HUDEP-2 (cell line): Measurements from ENCODE around the gene PFKL.
"Not testable (repeated sequence)": the region's sequence is repeated elsewhere in the genome, so short reads cannot be mapped to it uniquely, and the experiment has no call there.

Source experiments
- DNase-seq, 76 experiments: peaks; one replicate each; lab custom pipeline; 2025; ENCODE audit not compliant: unreplicated experiment in 76 of 76; lab: John Stamatoyannopoulos, UW

The PFKL gene

DNA sequence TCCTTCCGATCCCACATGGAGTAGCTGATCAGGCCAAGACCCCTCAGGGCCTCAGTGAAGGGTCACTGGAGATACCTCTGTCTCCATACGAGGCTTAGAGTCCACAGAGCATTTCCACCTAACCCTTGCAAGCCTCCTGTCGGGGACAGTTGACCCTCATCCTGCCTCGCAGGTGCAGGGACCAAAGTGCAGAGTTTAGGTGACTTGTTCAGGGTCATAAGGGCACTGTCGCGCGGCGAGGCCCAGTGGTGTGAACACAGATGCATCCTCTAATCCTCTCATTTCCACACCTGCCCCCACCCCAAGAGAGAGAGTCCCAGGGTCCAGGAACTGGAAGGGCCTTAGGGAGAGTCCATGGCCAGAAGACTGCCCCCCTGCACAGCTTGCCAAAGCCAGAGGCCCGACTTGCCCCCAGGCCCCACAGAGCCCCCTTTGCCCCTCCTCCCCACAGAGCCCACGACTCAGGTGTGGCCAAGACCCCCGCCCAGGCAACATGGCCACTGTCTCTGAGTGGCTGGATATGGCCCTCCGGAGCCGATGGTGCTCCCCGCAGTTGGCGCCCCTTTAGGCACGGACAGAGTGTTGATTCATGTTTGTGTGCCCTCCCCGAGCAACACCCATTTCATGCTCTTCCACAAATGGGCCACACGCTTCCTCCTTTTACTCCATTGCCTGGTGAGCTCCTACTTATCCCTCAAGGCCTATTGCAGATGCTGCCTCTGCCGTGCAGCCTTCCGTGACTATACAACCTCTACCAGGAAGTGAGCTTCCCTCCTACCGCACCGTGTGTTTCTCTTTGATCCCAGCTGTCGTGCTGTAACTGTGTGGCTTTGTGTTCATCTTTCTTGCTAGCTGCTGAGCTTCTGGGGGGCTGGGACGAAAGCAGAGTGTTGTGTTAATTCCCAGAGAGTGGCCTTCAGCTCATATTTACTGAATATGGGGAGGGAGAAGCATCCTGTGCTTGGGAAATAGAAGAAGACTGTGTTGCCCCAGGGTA lies 55.2 kb downstream of the PFKL start:
- DNase-seq: no peak

DNA sequence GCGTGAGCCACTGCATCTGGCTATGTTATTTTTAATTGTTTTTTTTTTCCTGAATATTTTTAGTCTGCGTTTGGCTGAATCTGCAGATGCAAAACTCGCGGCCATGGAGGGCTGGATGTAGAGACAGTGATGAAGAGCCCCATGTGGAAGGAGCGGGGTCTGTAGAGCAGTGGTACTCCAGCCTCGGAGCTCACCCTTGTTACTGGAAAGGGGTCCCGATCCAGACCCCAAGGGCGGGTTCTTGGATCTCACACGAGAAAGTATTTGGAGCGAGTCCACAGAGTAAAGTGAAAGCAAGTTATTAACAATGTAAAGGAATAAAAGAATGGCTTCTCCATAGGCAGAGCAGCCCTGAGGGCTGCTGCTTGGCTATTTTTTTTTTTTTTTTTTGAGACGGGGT lies 56.3 kb downstream of the PFKL start:
- no peak for DNase-seq

DNA sequence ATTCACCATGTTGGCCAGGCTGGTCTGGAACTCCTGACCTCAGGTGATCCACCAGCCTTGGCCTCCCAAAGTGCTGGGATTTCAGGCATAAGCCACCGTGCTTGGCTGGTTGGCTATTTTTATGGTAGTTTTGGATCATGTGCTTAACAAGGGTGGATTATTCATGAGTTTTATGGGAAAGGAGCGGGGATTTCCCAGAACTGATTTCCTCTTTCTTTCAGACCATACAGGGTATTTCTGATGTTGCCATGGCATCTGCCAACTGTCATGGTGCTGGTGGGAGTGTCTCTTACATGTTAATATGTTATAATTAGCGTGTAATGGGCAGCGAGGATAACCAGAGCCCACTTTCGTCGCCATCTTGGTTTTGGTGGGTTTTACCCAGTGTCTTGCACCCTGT lies 56.8 kb downstream of the PFKL start:
- DNase-seq: no peak

DNA sequence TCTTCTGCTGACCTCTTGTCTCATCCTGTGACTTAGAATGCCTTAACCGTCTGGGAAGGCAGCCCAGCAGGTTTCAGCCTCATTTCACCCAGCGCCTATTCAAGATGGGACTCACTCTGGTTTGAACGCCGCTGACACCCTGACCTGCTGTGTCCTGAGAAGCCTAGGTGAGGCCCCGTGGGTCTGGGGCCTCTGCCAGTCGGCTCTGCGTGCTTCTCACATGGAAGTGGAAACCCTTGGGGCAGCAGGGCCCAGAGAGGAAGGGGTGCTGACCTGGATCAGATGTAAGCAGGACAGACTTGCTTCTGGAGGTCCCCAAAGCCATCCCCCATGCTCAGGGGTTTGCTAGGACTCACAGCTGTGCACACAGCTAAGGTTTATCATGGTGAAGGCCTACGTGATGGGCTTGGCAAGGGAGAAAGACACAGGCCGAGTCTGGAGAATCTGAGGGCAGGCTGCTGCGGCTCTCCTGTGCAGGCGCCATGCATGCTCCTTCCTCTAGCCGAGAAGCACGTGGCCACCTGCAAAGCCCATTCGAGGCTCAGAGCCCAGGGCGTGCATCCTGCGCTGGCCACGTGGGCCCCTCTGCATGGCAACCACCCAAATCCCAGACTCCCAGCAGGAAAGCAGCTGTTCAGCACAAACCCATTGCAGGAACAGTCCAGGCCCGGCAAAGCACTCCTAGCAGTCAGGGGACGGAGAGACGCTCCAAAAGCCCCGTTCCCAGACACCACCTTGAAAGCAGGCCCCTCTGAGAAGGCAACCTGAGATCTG lies 57.4 kb downstream of the PFKL start:
- DNase-seq: no peak

DNA sequence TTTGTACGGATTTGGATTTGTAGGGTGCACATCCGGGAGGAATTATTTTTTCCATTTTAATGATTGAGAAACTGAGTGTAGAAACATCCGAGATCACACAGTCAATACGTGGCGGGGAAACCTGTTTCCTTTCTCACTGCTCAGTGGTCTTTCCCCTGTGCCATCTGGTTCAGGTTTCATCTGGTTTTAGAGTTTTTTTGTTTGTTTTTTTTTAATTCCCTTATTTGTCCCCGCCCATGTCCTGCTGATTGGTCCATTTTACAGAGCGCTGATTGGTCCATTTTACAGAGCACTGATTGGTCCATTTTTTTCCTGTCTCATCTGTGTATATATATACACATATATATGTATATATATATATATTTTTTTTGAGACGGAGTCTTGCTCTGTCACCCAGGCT lies 59.5 kb downstream of the PFKL start:
- no peak for DNase-seq

DNA sequence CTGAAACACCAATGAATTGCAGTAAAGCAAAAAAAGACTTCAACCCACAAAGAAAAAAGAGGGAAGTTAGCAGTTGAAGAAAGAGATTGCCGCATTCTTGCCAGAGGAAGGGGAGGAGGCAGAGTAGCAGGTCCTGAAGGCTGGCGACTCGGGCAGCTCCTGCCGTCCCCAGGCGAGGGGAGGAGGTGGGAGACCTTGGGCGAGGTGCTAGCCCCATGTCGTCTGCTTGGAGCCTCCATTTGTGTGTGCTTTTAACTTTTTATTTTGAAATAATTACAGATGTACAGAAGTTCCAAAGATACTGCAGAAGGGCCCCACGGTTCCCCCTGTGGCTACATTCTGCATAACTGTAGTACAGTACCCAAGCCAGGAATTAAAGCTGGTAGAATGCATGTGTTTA lies 60.3 kb downstream of the PFKL start:
- DNase-seq: no peak

DNA sequence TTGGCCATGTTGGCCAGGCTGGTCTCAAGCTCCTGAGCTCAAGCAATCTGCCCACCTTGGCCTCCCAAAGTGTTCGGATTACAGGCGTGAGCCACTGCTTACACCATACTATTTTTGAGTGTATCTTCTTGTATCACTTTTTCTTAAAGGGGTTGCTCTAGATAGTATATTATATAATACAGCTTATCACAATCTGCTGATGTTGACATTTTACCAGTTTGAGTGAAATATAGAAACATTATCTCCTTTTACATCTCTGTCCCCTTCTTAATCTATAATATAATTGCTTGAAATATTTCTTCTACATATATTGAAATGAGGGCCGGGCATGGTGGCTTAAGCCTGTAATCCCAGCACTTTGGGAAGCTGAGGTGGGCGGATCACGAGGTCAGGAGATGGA lies 62.0 kb downstream of the PFKL start:
- DNase-seq: not testable (repeated sequence)

DNA sequence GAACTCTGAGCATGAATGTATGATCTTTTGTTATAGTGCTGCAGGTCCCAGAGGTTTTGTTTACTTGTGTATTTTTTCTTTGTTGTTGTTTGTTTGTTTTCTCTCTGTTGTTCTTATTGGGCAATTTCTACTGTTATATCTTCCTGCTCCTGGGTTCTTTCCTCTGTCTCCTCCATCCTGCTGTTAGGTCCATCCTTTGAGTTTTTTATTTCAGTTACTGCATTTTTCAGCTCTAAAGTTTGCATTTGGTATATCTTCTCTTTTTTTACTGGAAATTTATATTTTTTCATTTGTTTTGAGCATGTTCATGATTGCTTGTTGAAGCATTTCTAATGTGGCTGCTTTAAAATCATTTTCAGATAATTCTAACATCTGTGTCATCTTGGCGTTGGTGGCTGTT lies 63.4 kb downstream of the PFKL start:
- no peak for DNase-seq

DNA sequence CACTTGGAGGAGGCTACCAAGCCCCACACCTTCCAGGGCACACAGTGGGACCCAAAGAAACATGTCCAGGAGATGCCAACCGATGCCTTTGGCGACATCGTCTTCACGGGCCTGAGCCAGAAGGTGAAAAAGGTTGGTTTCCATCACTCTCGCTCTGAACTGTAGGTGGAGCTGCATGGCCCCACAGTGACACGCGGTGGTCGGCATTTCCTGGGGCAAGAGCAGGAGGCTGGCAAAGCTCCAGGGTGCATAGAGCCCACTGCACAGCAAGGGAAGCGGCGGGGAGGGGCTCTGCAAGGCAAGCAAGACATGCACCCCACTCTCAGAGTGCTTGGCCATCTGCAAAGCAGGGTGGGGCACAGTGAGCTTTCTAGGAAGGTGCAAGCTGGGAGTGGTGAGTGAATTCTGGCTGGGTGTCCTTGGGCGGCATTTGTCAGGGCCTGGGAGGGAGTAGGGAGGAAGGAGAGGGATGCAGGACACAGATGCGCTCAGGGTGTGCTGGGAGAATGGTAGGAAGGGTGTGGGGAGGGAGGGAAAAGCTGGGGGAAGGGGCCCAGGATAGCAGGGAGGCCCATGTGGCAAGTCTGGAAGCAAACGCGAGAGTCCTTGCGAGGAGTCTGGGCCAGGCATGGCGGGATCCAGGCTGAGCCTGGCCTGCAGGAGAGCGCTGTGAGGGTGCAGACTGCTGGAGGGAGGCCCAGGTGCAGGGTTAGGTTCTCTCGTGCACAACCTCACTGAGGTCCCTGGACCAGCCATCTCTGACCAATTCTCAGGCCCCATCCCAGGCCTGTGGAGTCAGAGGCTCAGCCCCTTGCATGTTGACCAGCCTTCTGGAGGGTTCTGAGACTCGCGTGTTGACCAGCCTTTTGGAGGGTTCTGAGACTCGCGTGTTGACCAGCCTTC lies 64.5 kb downstream of the PFKL start:
- DNase-seq: no peak

DNA sequence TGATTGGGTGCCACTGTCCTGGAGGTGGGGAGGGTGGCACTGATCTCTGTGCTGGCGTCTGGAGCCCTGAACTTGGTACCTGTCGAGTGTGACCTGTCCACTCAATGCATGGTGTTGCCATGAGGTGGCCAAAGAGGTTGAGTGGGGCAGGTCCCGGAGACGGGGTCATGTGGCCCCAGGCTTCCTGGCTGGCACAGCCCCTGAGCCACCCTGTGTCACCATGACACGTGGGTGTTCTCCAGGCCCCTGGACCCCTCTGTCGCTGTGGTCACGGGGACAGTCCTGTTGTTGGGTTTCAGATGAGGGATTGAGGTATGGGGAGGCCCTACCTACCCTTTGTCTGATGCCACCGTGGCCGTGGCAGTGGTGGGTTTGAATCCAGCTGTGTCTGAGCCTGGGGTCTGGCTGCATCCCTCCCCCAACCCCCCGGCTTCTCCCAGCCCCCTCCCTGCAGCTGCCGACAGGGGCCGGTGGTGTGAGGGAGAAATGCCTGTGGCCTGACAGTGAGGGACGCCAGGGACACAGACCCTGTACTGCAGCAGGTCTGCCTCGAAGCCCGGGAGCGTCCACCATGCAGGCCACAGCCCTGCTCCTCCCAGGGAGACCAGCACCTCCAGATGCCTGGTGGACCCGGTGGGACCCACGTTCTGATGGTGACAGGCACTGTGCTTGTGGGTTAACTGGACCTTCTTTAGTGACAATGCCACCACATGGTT lies 65.6 kb downstream of the PFKL start:
- DNase-seq: no peak

DNA sequence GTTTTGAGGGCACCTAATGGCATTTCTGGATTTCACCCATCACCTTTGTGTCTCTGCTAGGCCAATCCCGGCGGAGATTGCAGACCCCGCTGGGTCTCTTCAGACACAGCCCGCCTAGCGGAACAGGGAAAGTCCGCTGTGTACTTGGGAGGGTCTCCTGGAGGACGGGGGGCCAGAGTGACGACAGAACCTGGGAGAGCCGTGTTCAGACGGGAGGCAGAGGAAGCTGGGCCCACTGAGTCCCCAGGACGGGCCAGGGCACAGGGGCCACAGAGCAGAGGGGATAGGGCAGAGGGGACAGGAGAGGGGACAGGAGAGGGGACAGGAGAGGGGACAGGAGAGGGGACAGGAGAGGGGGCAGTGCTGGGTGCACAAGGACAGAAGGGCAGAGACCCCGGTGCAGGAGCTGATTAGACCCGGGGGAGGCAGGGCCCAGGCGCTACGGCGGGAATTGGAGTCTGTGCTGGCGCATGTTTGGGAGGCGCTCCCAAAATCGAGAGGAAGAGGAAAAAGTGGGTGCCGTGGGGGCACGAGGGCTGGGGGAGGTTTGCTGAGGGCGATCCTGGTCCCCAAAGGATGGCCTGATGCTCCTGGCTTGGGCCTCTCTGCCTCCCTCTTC lies 66.2 kb downstream of the PFKL start:
- DNase-seq: no peak

DNA sequence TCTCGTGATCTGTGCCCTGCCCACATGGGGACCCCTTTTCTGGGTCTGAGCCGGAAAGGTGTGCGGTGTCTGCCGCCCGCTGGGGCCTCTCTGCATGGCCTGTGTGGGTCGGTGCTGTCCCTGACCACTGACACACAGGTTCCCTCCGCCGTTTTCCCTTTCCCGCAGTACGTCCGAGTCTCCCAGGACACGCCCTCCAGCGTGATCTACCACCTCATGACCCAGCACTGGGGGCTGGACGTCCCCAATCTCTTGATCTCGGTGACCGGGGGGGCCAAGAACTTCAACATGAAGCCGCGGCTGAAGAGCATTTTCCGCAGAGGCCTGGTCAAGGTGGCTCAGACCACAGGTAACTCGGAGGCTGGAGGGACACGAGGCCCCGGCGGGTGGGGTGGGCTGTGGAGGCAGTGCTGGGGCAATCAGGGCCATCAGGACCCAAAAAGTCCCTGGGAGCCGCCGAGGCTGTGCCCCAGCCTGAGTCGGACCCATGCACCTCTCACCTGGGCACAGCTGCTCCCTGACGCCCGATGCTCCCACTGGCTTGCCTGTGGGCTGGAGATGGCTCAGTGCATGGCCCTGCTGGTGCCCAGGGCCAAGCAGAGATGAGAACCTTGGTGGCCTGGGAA lies 66.8 kb downstream of the PFKL start:
- DNase-seq: no peak

DNA sequence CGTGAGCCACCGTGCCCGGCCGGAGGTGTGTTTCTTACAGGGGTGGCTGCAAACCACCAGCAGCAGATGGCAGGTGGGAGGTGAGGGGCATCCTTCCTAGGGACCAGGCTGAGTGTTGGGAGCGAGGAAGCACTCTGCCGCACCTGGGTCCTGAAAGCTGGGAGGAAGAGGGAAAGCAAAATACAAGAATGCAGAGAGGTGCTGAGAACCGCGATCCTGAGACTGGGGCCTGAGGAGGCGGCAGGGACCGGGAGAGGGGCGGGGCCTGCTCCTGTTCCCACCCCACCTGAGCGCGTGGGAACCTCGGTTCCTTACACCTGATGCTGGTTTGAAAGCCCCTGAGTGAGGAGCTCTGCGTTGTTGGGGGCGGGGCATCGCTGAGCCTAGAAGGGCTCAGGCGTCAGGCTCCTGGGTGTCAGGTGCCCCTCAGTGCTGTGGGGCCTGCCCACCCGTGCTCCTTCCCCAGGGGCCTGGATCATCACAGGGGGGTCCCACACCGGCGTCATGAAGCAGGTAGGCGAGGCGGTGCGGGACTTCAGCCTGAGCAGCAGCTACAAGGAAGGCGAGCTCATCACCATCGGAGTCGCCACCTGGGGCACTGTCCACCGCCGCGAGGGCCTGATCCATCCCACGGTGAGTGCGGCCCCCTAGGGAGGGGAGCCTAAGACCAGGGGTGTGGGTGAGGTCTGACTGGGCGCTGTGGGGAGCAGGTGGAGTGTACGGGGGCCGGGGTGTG lies 69.0 kb downstream of the PFKL start:
- no peak for DNase-seq

DNA sequence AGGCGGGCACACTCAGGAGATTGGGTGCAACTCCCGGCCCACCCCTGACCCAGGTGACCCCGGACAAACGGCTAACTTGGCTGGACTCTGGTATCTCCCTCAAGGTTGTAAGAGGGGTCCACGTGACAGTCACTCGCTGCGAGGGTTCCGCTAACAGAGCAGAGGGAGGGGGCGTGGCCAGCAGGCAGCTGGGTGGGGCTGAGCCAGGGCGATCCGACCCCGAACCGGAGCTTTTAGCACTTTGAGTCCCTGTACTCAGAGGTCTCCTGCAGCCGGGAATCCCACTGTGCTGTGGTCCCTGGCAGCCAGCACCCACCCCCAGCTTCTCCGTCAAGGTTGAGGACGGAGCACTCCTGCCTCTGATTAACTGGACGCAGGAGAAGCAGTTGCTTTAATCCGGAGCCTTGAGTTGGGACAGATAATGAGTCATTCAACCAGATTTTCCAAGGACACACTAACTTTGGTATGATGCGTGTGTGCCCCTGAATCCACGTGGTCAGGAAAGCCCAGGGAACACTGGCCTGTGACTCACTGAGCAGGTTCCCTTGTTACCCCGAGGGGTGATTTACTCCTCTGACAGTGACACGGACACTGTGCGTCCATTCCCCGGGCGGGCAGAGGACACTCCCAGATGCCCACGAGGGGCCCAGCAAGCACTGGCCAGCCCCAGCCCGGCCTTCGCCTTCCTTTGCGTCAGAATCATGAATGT lies 70.3 kb downstream of the PFKL start:
- peak in 2 of 76 experiments; percentile 11 to 13 for DNase-seq

DNA sequence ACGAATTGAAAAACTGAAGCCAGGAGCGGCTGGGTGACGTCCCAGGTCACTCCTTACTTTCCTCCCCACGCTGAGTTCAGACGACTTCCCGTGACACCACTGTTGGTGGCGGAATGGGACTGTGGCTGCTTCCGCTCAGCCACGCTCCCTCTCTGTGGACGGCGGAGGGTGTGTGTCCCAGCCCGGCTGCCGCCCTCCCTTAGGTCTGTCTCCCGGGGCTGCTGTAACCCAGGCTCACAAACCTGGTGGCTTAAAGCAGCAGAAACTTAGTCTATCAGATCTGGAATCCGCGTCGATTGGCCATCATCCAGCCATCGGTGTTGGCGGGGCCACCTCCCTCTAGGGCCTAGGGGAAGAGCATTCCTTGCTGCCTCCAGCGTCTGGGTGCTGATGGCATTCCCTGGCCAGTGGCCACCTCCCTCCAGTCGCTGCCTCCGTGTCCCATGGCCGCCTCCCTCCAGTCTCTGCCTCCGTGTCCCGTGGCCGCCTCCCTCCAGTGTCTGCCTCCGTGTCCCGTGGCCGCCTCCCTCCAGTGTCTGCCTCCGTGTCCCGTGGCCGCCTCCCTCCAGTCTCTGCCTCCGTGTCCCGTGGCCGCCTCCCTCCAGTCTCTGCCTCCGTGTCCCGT lies 71.0 kb downstream of the PFKL start:
- no peak for DNase-seq

DNA sequence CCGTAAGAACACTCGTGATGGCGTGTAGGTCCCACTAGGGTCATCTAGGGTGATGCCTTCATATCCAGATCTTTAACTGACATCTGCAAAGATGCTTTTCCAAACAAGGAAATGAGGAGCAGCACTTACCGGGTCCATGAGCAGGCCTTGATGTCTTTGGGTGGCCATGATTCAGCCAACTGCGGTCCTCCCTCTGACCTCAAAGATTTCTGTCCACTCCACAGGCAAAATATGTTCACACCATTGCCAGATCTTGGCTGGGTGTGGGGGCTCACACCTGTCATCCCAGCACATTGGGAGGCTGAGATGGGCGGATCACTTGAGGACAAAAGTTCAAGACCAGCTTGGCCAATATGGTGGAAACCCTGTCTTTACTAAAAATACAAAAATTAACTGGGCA lies 71.7 kb downstream of the PFKL start:
- no peak for DNase-seq

DNA sequence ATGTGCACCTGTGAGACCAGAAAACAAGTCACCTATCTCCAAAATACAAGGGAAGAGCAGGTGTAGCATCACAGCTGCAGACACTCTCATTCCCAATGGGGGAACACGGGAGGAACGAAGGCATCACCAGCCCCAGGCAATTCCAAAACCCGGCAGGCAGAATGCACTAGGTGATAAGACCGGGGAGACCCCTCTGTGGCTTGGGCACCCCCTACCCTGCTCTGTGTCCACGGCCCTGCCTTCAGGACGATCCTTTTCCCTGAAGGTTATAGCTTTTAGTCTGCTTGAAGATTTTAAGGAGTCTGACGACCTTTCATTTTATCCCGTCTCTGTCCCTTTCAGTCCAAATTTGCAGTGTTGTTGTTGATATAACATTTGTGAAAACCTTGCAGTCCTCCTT lies 72.8 kb downstream of the PFKL start:
- no peak for DNase-seq
